ENCODE data around the gene FSIP1.

FSIP1 gene

GRCh38 chr15:39578851-39579486 lies 203.7 kb downstream of the FSIP1 start:
- TF ChIP-seq CTCF (IDR thresholded peaks at IDR 0.05; ENCODE audit: poor library complexity, severe bottlenecking): no peak
- Histone ChIP-seq H3K27ac (ENCODE audit: poor library complexity, severe bottlenecking) (peak overlapping the region; percentile 95), H3K27me3 (ENCODE audit: insufficient read depth, poor library complexity, severe bottlenecking) (no peaks in the 10 kb centered on the region), H3K36me3 (ENCODE audit: low read depth) (peaks cover 30% of the 10 kb centered on the region), H3K4me1 (ENCODE audit: insufficient read depth, poor library complexity, severe bottlenecking) (peaks cover 15% of the 10 kb centered on the region), H3K4me3 (ENCODE audit: severe bottlenecking) (peak overlapping the region; percentile 68), H3K9me3 (ENCODE audit: severe bottlenecking) (no peaks in the 10 kb centered on the region)
- ATAC-seq (ENCODE audit: low read depth) (no peak), DNase-seq (ENCODE audit: low spot score) (no peak)

- TF ChIP-seq CTCF (IDR thresholded peaks at IDR 0.05; ENCODE audit: poor library complexity, severe bottlenecking): no peak
- Histone ChIP-seq H3K27ac (ENCODE audit: poor library complexity, severe bottlenecking) (no peak overlapping the region), H3K36me3 (ENCODE audit: low read depth) (no peaks in the 10 kb centered on the region), H3K4me1 (ENCODE audit: insufficient read depth, poor library complexity, severe bottlenecking) (peaks cover 9% of the 10 kb centered on the region), H3K9me3 (ENCODE audit: severe bottlenecking) (no peaks in the 10 kb centered on the region), H3K27me3 (ENCODE audit: insufficient read depth, poor library complexity, severe bottlenecking) (no peaks in the 10 kb centered on the region), H3K4me3 (ENCODE audit: severe bottlenecking) (no peak overlapping the region)
- DNase-seq (ENCODE audit: low spot score) (no peak), ATAC-seq (ENCODE audit: low read depth) (no peak)
Measured at GRCh38 chr15:39575180-39575579, 207.5 kb downstream of the FSIP1 start.

- Histone ChIP-seq H3K27ac (ENCODE audit: poor library complexity, severe bottlenecking) (no peak overlapping the region), H3K4me3 (ENCODE audit: severe bottlenecking) (no peak overlapping the region), H3K9me3 (ENCODE audit: severe bottlenecking) (no peaks in the 10 kb centered on the region), H3K27me3 (ENCODE audit: insufficient read depth, poor library complexity, severe bottlenecking) (no peaks in the 10 kb centered on the region), H3K4me1 (ENCODE audit: insufficient read depth, poor library complexity, severe bottlenecking) (peaks cover 9% of the 10 kb centered on the region), H3K36me3 (ENCODE audit: low read depth) (no peaks in the 10 kb centered on the region)
- DNase-seq (ENCODE audit: low spot score) (no peak), ATAC-seq (ENCODE audit: low read depth) (peak; percentile 48)
- TF ChIP-seq CTCF (IDR thresholded peaks at IDR 0.05; ENCODE audit: poor library complexity, severe bottlenecking): no peak
Measured at GRCh38 chr15:39574427-39574826, 208.2 kb downstream of the FSIP1 start.

- ATAC-seq (ENCODE audit: low read depth): no peak
- peaks cover 3% of the 10 kb centered on the region for H3K4me1 ChIP-seq (ENCODE audit: insufficient read depth, poor library complexity, severe bottlenecking)
- H3K4me3 ChIP-seq (ENCODE audit: severe bottlenecking): no peak overlapping the region
- H3K36me3 ChIP-seq (ENCODE audit: low read depth): no peaks in the 10 kb centered on the region
- no peaks in the 10 kb centered on the region for H3K27me3 ChIP-seq (ENCODE audit: insufficient read depth, poor library complexity, severe bottlenecking)
- H3K9me3 ChIP-seq (ENCODE audit: severe bottlenecking): no peaks in the 10 kb centered on the region
- no peak for DNase-seq (ENCODE audit: low spot score)
- H3K27ac ChIP-seq (ENCODE audit: poor library complexity, severe bottlenecking): no peak overlapping the region
- no peak for TF ChIP-seq CTCF (IDR thresholded peaks at IDR 0.05; ENCODE audit: poor library complexity, severe bottlenecking)
Measured at GRCh38 chr15:39573844-39574243, 208.8 kb downstream of the FSIP1 start.

- no peaks in the 10 kb centered on the region for H3K4me1 ChIP-seq (ENCODE audit: insufficient read depth, poor library complexity, severe bottlenecking)
- no peak for DNase-seq (ENCODE audit: low spot score)
- TF ChIP-seq CTCF (IDR thresholded peaks at IDR 0.05; ENCODE audit: poor library complexity, severe bottlenecking): no peak
- ATAC-seq (ENCODE audit: low read depth): no peak
- H3K27me3 ChIP-seq (ENCODE audit: insufficient read depth, poor library complexity, severe bottlenecking): no peaks in the 10 kb centered on the region
- H3K27ac ChIP-seq (ENCODE audit: poor library complexity, severe bottlenecking): no peak overlapping the region
- no peaks in the 10 kb centered on the region for H3K36me3 ChIP-seq (ENCODE audit: low read depth)
- no peak overlapping the region for H3K4me3 ChIP-seq (ENCODE audit: severe bottlenecking)
- H3K9me3 ChIP-seq (ENCODE audit: severe bottlenecking): no peaks in the 10 kb centered on the region
Measured at GRCh38 chr15:39573287-39573686, 209.4 kb downstream of the FSIP1 start.

All from RWPE2 (cell line).